Activated CD8-positive, alpha-beta memory T cell treated with anti-CD3 and anti-CD28 coated beads, Interleukin-2, amount 50 U/mL, for 24 hours (primary cell): ENCODE results near the gene PHYHIPL.

Source experiments
- DNase-seq: peaks from one replicate; pipeline ENCODE4 v3.0.0-alpha.2; 2020; ENCODE audit errors: extremely low read depth

PHYHIPL gene

GRCh38 chr10:59176241-59177030, at the start of gene PHYHIPL:
Gene PHYHIPL, plus strand, starts transcription at chr10:59176643. Its CDS starts 211 bp downstream, at chr10:59176854.
- DNase-seq = no peak

- no peak for DNase-seq
These were observed 49.5 kb upstream of the PHYHIPL start for GRCh38 chr10:59126991-59127390.

- no peak for DNase-seq
These were observed 48.5 kb upstream of the PHYHIPL start for GRCh38 chr10:59127991-59128390.

- DNase-seq = no peak
These were observed 46.6 kb upstream of the PHYHIPL start for GRCh38 chr10:59129867-59130266.

GRCh38 chr10:59131666-59132065, 44.8 kb upstream of the PHYHIPL start:
- no peak for DNase-seq

GRCh38 chr10:59133841-59134593, 42.4 kb upstream of the PHYHIPL start:
- no peak for DNase-seq

GRCh38 chr10:59134785-59135184, 41.7 kb upstream of the PHYHIPL start:
- DNase-seq = no peak

- DNase-seq = no peak
These were observed 41.2 kb upstream of the PHYHIPL start for GRCh38 chr10:59135275-59135674.

GRCh38 chr10:59138052-59138451, 38.4 kb upstream of the PHYHIPL start:
- no peak for DNase-seq

- no peak for DNase-seq
These were observed 32.9 kb upstream of the PHYHIPL start for GRCh38 chr10:59143544-59143943.

GRCh38 chr10:59148701-59149100, 27.7 kb upstream of the PHYHIPL start:
- DNase-seq = no peak

- DNase-seq = no peak
These were observed 20.9 kb upstream of the PHYHIPL start for GRCh38 chr10:59155556-59155955.

GRCh38 chr10:59167512-59167911, 8.9 kb upstream of the PHYHIPL start:
- DNase-seq = no peak

GRCh38 chr10:59172567-59172966, 3.9 kb upstream of the PHYHIPL start:
- DNase-seq = no peak

GRCh38 chr10:59173414-59173813, 3.0 kb upstream of the PHYHIPL start:
- DNase-seq = no peak

- DNase-seq = no peak
These were observed 754 bp upstream of the PHYHIPL start for GRCh38 chr10:59175538-59176240.

- DNase-seq = no peak
These were observed 771 bp downstream of the PHYHIPL start for GRCh38 chr10:59177031-59177797.

GRCh38 chr10:59177836-59178235, 1.4 kb downstream of the PHYHIPL start:
- no peak for DNase-seq

- DNase-seq = no peak
These were observed 2.6 kb downstream of the PHYHIPL start for GRCh38 chr10:59179068-59179467.

- DNase-seq = no peak
These were observed 4.3 kb downstream of the PHYHIPL start for GRCh38 chr10:59180689-59181270.

- no peak for DNase-seq
These were observed 5.2 kb downstream of the PHYHIPL start for GRCh38 chr10:59181668-59182067.
